ENCODE data around the gene ZNF746. TPM values are rescaled to one million over a fixed set of nuclear protein-coding genes. Genes with fewer than 3 reads are reported as not detected.

Gene ZNF746
- 22.1 and 23.6 TPM in 2 replicates for total RNA-seq

GRCh38 chr7:149497467-149498261 lies at the start of gene ZNF746:
TSS of gene ZNF746 (minus strand) at chr7:149497809. CDS start at chr7:149497536, 273 bp downstream.
- H3K4me1 ChIP-seq (ENCODE audit: insufficient read depth, low read length), result peaks cover 19% of the 10 kb centered on the region
- peak; percentile 100 for DNase-seq (ENCODE audit: insufficient read length, low spot score, missing footprints)
- H3K27me3 ChIP-seq (ENCODE audit: insufficient read depth, low read length), result peaks cover 14% of the 10 kb centered on the region

DNA sequence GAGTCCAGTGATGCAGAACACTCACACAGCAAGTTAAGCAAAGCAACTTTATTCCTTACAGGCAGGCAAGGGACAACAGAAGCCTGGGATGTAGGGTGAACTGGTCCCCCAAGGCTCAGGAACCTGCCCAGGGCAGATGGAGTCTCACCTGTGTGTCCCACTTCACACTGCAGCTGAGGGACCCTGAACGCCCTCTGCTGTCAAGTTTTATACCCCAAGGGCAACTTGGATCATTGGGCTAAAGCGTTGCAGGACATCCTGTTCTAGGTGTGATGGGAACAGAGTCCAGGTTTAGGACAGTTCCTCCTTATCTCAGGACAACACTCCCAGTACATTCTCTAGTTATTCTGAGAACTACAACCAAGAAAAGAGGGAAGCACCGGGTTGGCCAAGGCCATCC lies 49.5 kb upstream of the ZNF746 start:
- Histone ChIP-seq H3K9me3 (ENCODE audit: low read depth, low read length) (no peaks in the 10 kb centered on the region), H3K4me3 (ENCODE audit: insufficient read depth, low read length) (no peak overlapping the region), H3K27me3 (ENCODE audit: insufficient read depth, low read length) (no peaks in the 10 kb centered on the region), H3K36me3 (ENCODE audit: insufficient read depth, low read length) (peaks cover 54% of the 10 kb centered on the region), H2AFZ (ENCODE audit: low read length) (no peak overlapping the region), H3K4me2 (ENCODE audit: insufficient read depth, low read length) (no peak overlapping the region), H3K4me1 (ENCODE audit: insufficient read depth, low read length) (no peaks in the 10 kb centered on the region), H4K20me1 (ENCODE audit: insufficient read depth, low read length) (no peaks in the 10 kb centered on the region), H3K79me2 (ENCODE audit: insufficient read depth, low read length) (no peaks in the 10 kb centered on the region), H3K27ac (ENCODE audit: low read depth, low read length) (no peak overlapping the region)
- no peak for TF ChIP-seq CTCF (IDR thresholded peaks at IDR 0.05; ENCODE audit: extremely low read depth, low read depth, low read length)
- DNase-seq (ENCODE audit: insufficient read length, low spot score, missing footprints), result no peak

More at GRCh38 chr7:149497467-149498261, at the start of gene ZNF746:
- peak within 1 kb of the TSS; percentile 45 for H3K27ac ChIP-seq (ENCODE audit: low read depth, low read length)
- H3K36me3 ChIP-seq (ENCODE audit: insufficient read depth, low read length), result peaks cover 16% of the 10 kb centered on the region
- H3K79me2 ChIP-seq (ENCODE audit: insufficient read depth, low read length), result peaks cover 27% of the 10 kb centered on the region
- H3K4me3 ChIP-seq (ENCODE audit: insufficient read depth, low read length), result peak within 1 kb of the TSS; percentile 79
- TF ChIP-seq CTCF (IDR thresholded peaks at IDR 0.05; ENCODE audit: extremely low read depth, low read depth, low read length), result peak; percentile 33
- H3K9me3 ChIP-seq (ENCODE audit: low read depth, low read length), result no peaks in the 10 kb centered on the region
- H4K20me1 ChIP-seq (ENCODE audit: insufficient read depth, low read length), result peaks cover 20% of the 10 kb centered on the region
- peak within 1 kb of the TSS; percentile 92 for H3K4me2 ChIP-seq (ENCODE audit: insufficient read depth, low read length)
- H2AFZ ChIP-seq (ENCODE audit: low read length), result peak within 1 kb of the TSS; percentile 78

DNA sequence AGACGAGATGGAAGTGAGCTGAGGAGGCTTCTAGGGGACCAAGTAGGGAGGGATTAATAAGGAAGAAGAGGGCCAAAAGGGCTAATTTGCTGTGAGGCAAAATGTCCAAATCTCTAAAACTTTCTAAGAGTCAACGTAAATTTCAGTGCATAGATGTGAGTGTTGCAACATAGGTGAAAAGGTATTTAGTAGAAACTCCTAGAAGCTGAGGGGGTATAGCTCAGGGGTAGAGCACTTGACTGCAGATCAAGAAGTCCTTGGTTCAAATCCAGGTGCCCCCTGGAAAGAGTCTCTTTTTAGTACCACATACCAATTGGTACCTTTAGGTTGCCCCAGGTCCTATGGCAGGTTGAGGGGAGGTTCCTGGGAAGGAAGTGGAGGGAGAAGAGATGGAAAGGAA lies 48.7 kb upstream of the ZNF746 start:
- Histone ChIP-seq H3K27me3 (ENCODE audit: insufficient read depth, low read length) (no peaks in the 10 kb centered on the region), H3K4me3 (ENCODE audit: insufficient read depth, low read length) (no peak overlapping the region), H3K79me2 (ENCODE audit: insufficient read depth, low read length) (no peaks in the 10 kb centered on the region), H3K4me2 (ENCODE audit: insufficient read depth, low read length) (no peak overlapping the region), H3K4me1 (ENCODE audit: insufficient read depth, low read length) (no peaks in the 10 kb centered on the region), H3K9me3 (ENCODE audit: low read depth, low read length) (no peaks in the 10 kb centered on the region), H3K36me3 (ENCODE audit: insufficient read depth, low read length) (peaks cover 46% of the 10 kb centered on the region), H4K20me1 (ENCODE audit: insufficient read depth, low read length) (no peaks in the 10 kb centered on the region), H3K27ac (ENCODE audit: low read depth, low read length) (no peak overlapping the region), H2AFZ (ENCODE audit: low read length) (no peak overlapping the region)
- no peak for DNase-seq (ENCODE audit: insufficient read length, low spot score, missing footprints)
- no peak for TF ChIP-seq CTCF (IDR thresholded peaks at IDR 0.05; ENCODE audit: extremely low read depth, low read depth, low read length)

DNA sequence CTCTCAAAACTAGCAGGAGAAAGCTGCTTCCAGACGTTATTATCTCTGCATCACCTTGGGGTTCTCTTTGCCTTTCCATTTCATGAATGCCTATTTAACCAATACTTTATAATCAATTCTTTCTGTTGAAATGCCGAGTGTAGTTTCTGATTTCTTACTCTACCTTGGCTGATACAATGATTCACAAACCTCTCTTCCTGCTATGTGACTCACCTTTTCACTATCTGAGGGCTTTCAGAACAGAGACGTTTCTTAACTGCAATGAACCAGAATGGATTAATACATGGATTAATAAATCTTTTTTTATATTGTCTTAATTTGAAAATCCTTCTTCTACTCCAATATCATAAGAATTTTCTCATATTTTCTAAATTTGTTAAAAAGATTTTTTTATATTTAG lies 46.4 kb upstream of the ZNF746 start:
- no peaks in the 10 kb centered on the region for H4K20me1 ChIP-seq (ENCODE audit: insufficient read depth, low read length)
- TF ChIP-seq CTCF (IDR thresholded peaks at IDR 0.05; ENCODE audit: extremely low read depth, low read depth, low read length), result no peak
- no peak overlapping the region for H3K4me3 ChIP-seq (ENCODE audit: insufficient read depth, low read length)
- H3K36me3 ChIP-seq (ENCODE audit: insufficient read depth, low read length), result peaks cover 27% of the 10 kb centered on the region
- no peaks in the 10 kb centered on the region for H3K9me3 ChIP-seq (ENCODE audit: low read depth, low read length)
- H3K79me2 ChIP-seq (ENCODE audit: insufficient read depth, low read length), result no peaks in the 10 kb centered on the region
- DNase-seq (ENCODE audit: insufficient read length, low spot score, missing footprints), result no peak
- H3K27me3 ChIP-seq (ENCODE audit: insufficient read depth, low read length), result no peaks in the 10 kb centered on the region
- no peak overlapping the region for H2AFZ ChIP-seq (ENCODE audit: low read length)
- no peak overlapping the region for H3K27ac ChIP-seq (ENCODE audit: low read depth, low read length)
- H3K4me2 ChIP-seq (ENCODE audit: insufficient read depth, low read length), result no peak overlapping the region
- H3K4me1 ChIP-seq (ENCODE audit: insufficient read depth, low read length), result no peaks in the 10 kb centered on the region
